Nephron (organoid): ENCODE results near the gene LRP10.
A peak's percentile ranks its signal among the peaks of the same experiment; 100 is the strongest.
"Not testable (repeated sequence)": the region's sequence is repeated elsewhere in the genome, so short reads cannot be mapped to it uniquely, and the experiment has no call there.

Source experiments
- H3K27ac Mint-ChIP-seq, 3 experiments: 2 replicates each; pipeline ENCODE4 v1.8.0; 2020; ENCODE audit warnings: mixed read lengths in 3 of 3, mild to moderate bottlenecking in 2 of 3, moderate library complexity in 1 of 3
- H3K27me3 Mint-ChIP-seq: 2 replicates; pipeline ENCODE4 v1.8.0; 2021; ENCODE audit warnings: low read depth, mild to moderate bottlenecking, moderate library complexity, mixed read lengths
- H3K36me3 Mint-ChIP-seq: 2 replicates; pipeline ENCODE4 v1.8.0; 2020; ENCODE audit warnings: low read depth, mixed read lengths
- H3K4me1 Mint-ChIP-seq: 2 replicates; pipeline ENCODE4 v1.8.0; 2020; ENCODE audit warnings: mixed read lengths
- H3K4me3 Mint-ChIP-seq, 3 experiments: 2 replicates each; pipeline ENCODE4 v1.8.0; 2020; ENCODE audit warnings: mild to moderate bottlenecking in 3 of 3, mixed read lengths in 3 of 3, moderate library complexity in 2 of 3
- H3K9me3 Mint-ChIP-seq: 2 replicates; pipeline ENCODE4 v1.8.0; 2020; ENCODE audit warnings: mixed read lengths
- TF ChIP-seq, protein P1 (sequence below), 3 experiments: fragments of 200-600 bp; sonication (generic); IDR thresholded peaks; one replicate each; pipeline ENCODE4 v1.5.0; 2021; ENCODE audit warnings: antibody characterized with exemption in 3 of 3; ENCODE audit not compliant: unreplicated experiment in 3 of 3

LRP10 gene

DNA sequence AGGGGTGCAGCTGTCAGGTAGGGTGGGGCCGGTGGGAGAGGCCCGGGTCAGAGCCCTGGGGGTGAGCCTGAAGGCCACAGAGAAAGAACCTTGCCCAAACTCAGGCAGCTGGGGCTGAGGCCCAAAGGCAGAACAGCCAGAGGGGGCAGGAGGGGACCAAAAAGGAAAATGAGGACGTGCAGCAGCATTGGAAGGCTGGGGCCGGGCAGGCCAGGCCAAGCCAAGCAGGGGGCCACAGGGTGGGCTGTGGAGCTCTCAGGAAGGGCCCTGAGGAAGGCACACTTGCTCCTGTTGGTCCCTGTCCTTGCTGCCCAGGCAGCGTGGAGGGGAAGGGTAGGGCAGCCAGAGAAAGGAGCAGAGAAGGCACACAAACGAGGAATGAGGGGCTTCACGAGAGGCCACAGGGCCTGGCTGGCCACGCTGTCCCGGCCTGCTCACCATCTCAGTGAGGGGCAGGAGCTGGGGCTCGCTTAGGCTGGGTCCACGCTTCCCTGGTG, 24.7 kb upstream of the LRP10 start:
- no peaks in the 10 kb centered on the region for H3K9me3 Mint-ChIP-seq
- no peaks in the 10 kb centered on the region for H3K27me3 Mint-ChIP-seq
- H3K27ac Mint-ChIP-seq, result peak overlapping the region; percentile 77 to 92 (median 82)
- TF ChIP-seq, protein P1, sequence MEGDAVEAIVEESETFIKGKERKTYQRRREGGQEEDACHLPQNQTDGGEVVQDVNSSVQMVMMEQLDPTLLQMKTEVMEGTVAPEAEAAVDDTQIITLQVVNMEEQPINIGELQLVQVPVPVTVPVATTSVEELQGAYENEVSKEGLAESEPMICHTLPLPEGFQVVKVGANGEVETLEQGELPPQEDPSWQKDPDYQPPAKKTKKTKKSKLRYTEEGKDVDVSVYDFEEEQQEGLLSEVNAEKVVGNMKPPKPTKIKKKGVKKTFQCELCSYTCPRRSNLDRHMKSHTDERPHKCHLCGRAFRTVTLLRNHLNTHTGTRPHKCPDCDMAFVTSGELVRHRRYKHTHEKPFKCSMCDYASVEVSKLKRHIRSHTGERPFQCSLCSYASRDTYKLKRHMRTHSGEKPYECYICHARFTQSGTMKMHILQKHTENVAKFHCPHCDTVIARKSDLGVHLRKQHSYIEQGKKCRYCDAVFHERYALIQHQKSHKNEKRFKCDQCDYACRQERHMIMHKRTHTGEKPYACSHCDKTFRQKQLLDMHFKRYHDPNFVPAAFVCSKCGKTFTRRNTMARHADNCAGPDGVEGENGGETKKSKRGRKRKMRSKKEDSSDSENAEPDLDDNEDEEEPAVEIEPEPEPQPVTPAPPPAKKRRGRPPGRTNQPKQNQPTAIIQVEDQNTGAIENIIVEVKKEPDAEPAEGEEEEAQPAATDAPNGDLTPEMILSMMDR (IDR thresholded peaks at IDR 0.05; ENCODE audit: unreplicated experiment in 3 of 3), result no peak
- peak overlapping the region in 1 of 3 experiments; percentile 19 for H3K4me3 Mint-ChIP-seq
- H3K4me1 Mint-ChIP-seq, result peaks cover 54% of the 10 kb centered on the region
- peaks cover 50% of the 10 kb centered on the region for H3K36me3 Mint-ChIP-seq

DNA sequence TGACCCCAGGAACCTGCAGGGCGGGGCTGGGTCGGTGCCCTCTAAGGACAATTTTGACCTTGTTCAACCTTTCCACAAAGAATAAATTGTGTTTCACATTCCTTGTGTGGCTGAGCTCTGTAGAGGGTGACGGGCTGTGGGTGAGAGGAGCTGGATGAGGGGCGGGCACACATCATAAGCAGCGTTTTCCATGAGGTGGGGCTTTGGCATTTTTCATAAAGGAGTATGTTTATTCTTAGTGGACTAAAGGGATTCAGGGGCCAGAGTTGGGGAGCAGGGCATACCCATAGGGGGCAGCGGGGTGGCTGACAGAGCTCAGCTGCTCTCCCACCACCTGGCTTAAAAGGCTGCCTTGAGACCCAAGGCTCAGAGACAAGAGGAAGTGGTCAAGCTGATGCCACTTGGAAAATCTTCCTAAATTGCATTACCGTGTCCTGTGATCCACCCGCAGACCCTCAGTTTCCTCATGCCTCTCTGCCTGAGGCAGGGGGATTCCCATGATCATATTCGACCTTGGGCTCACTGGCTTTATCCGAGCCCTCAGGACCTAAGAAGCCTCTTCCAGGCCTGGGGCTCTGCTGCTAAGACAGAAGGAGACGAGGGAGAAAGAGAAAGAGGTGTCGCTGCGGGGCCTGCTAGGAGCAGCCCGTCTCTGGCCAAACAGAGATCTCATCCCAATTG, 23.7 kb upstream of the LRP10 start:
- TF ChIP-seq, protein P1 (IDR thresholded peaks at IDR 0.05; ENCODE audit: unreplicated experiment in 3 of 3), result no peak
- Mint-ChIP-seq H3K27ac (peak overlapping the region; percentile 92 to 99 (median 96)), H3K4me1 (peaks cover 57% of the 10 kb centered on the region), H3K36me3 (peaks cover 40% of the 10 kb centered on the region), H3K9me3 (no peaks in the 10 kb centered on the region), H3K27me3 (no peaks in the 10 kb centered on the region), H3K4me3 (peak overlapping the region; percentile 36 to 63 (median 53))

GRCh38 chr14:22848351-22849164, 23.0 kb upstream of the LRP10 start:
- Mint-ChIP-seq H3K4me3 (peak overlapping the region; percentile 36 to 63 (median 53)), H3K9me3 (no peaks in the 10 kb centered on the region), H3K27me3 (no peaks in the 10 kb centered on the region), H3K36me3 (peaks cover 34% of the 10 kb centered on the region), H3K27ac (peak overlapping the region; percentile 92 to 99 (median 96)), H3K4me1 (peaks cover 62% of the 10 kb centered on the region)
- TF ChIP-seq, protein P1 (IDR thresholded peaks at IDR 0.05; ENCODE audit: unreplicated experiment in 3 of 3), result no peak

- Mint-ChIP-seq H3K4me3 (peak overlapping the region in 1 of 3 experiments; percentile 63), H3K27me3 (no peaks in the 10 kb centered on the region), H3K9me3 (no peaks in the 10 kb centered on the region), H3K27ac (peak overlapping the region; percentile 92 to 99 (median 96)), H3K36me3 (peaks cover 26% of the 10 kb centered on the region), H3K4me1 (peaks cover 62% of the 10 kb centered on the region)
- TF ChIP-seq, protein P1 (IDR thresholded peaks at IDR 0.05; ENCODE audit: unreplicated experiment in 3 of 3), result no peak
These were observed 22.2 kb upstream of the LRP10 start for GRCh38 chr14:22849212-22849819.

DNA sequence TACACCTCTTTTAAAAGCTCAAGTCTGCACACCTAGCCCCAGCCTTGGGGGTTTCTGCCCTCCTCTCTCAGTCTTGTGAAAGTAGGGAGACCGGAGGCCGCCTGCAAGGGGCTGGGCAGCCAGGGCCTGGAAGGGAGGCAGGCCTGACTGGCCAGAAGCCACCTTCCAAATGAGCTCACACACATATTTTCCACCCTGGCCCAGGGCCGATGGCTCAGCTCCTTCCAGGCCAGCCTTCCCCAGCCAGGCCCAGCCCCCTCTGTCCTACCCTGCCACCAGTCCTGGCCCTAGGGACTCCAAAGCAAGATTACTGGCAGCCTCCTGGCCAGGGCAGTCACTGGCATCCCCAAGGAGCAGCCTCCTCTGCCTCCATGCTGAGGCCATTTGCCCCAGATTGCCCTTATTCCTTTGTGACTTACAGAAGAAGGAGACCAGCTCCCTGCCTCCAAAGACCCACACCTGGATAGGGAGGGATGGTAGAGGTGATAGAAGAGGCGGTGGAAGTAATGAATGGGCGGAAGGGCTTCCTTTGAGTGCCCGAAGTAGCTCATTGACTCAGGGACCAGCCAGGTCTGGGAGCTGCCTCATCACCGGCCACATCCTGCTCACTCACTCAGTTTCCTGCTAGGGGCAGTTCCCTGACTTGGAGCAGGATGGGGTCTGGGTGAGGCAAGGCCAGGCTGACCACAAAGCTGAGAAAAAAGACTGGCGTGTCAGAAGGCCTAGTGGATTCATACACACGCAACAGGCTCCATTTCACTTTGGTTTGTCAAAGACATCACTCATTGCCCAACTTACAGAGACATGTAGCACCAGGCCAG, 20.4 kb upstream of the LRP10 start:
- H3K27ac Mint-ChIP-seq, result peak overlapping the region; percentile 41 to 99 (median 96)
- TF ChIP-seq, protein P1 (IDR thresholded peaks at IDR 0.05; ENCODE audit: unreplicated experiment in 3 of 3), result no peak
- no peaks in the 10 kb centered on the region for H3K27me3 Mint-ChIP-seq
- H3K4me1 Mint-ChIP-seq, result peaks cover 51% of the 10 kb centered on the region
- H3K4me3 Mint-ChIP-seq, result peak overlapping the region in 2 of 3 experiments; percentile 59 to 65
- H3K36me3 Mint-ChIP-seq, result peaks cover 8% of the 10 kb centered on the region
- H3K9me3 Mint-ChIP-seq, result peaks cover under 1% of the 10 kb centered on the region

- H3K9me3 Mint-ChIP-seq, H3K36me3 Mint-ChIP-seq, H3K27ac Mint-ChIP-seq, H3K4me3 Mint-ChIP-seq, H3K27me3 Mint-ChIP-seq: not testable (repeated sequence)
- H3K4me1 Mint-ChIP-seq, result peaks cover 45% of the 10 kb centered on the region
These were observed 19.4 kb upstream of the LRP10 start for GRCh38 chr14:22852178-22852577.
